Nephron (organoid): ENCODE results near the gene ELL2.
A peak's percentile ranks its signal among the peaks of the same experiment; 100 is the strongest.
"Not testable (repeated sequence)": the region's sequence is repeated elsewhere in the genome, so short reads cannot be mapped to it uniquely, and the experiment has no call there.

ENCODE experiments used
- H3K27ac Mint-ChIP-seq, 3 experiments: 2 replicates each; pipeline ENCODE4 v1.8.0; 2020; ENCODE audit warnings: mixed read lengths in 3 of 3, mild to moderate bottlenecking in 2 of 3, moderate library complexity in 1 of 3
- H3K27me3 Mint-ChIP-seq: 2 replicates; pipeline ENCODE4 v1.8.0; 2021; ENCODE audit warnings: low read depth, mild to moderate bottlenecking, moderate library complexity, mixed read lengths
- H3K36me3 Mint-ChIP-seq: 2 replicates; pipeline ENCODE4 v1.8.0; 2020; ENCODE audit warnings: low read depth, mixed read lengths
- H3K4me1 Mint-ChIP-seq: 2 replicates; pipeline ENCODE4 v1.8.0; 2020; ENCODE audit warnings: mixed read lengths
- H3K4me3 Mint-ChIP-seq, 3 experiments: 2 replicates each; pipeline ENCODE4 v1.8.0; 2020; ENCODE audit warnings: mild to moderate bottlenecking in 3 of 3, mixed read lengths in 3 of 3, moderate library complexity in 2 of 3
- H3K9me3 Mint-ChIP-seq: 2 replicates; pipeline ENCODE4 v1.8.0; 2020; ENCODE audit warnings: mixed read lengths
- TF ChIP-seq, protein P1 (sequence below), 3 experiments: fragments of 200-600 bp; sonication (generic); IDR thresholded peaks; one replicate each; pipeline ENCODE4 v1.5.0; 2021; ENCODE audit warnings: antibody characterized with exemption in 3 of 3; ENCODE audit not compliant: unreplicated experiment in 3 of 3

The ELL2 gene

GRCh38 chr5:95840956-95841705, 120.5 kb downstream of the ELL2 start:
- peaks cover 7% of the 10 kb centered on the region for H3K27me3 Mint-ChIP-seq
- peaks cover 5% of the 10 kb centered on the region for H3K4me1 Mint-ChIP-seq
- TF ChIP-seq, protein P1, sequence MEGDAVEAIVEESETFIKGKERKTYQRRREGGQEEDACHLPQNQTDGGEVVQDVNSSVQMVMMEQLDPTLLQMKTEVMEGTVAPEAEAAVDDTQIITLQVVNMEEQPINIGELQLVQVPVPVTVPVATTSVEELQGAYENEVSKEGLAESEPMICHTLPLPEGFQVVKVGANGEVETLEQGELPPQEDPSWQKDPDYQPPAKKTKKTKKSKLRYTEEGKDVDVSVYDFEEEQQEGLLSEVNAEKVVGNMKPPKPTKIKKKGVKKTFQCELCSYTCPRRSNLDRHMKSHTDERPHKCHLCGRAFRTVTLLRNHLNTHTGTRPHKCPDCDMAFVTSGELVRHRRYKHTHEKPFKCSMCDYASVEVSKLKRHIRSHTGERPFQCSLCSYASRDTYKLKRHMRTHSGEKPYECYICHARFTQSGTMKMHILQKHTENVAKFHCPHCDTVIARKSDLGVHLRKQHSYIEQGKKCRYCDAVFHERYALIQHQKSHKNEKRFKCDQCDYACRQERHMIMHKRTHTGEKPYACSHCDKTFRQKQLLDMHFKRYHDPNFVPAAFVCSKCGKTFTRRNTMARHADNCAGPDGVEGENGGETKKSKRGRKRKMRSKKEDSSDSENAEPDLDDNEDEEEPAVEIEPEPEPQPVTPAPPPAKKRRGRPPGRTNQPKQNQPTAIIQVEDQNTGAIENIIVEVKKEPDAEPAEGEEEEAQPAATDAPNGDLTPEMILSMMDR (IDR thresholded peaks at IDR 0.05; ENCODE audit: unreplicated experiment in 3 of 3): no peak
- H3K4me3 Mint-ChIP-seq: no peak overlapping the region
- H3K9me3 Mint-ChIP-seq: no peaks in the 10 kb centered on the region
- H3K36me3 Mint-ChIP-seq: no peaks in the 10 kb centered on the region
- no peak overlapping the region for H3K27ac Mint-ChIP-seq

DNA sequence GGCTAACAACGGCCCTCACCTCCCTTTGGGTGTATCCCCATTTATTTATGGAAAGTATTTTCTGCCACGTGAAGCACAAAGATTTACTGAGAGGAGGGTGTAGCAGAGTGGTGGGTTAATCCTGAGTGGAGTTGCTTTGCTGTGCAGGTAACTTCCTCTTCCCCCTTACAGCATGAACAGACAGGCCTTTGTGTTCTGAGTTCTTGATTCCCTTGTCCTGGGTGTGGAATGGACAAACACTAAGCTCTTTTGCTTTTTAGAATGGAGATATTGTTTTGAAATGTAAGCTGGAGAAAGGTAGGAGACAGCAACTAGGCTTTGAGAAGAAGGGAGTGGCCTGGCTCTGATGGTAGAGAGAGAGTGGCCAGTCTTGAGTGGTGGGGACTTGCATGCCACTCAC, 122.0 kb downstream of the ELL2 start:
- no peak overlapping the region for H3K4me3 Mint-ChIP-seq
- H3K27ac Mint-ChIP-seq: no peak overlapping the region
- H3K4me1 Mint-ChIP-seq: peaks cover 15% of the 10 kb centered on the region
- H3K9me3 Mint-ChIP-seq: no peaks in the 10 kb centered on the region
- TF ChIP-seq, protein P1 (IDR thresholded peaks at IDR 0.05; ENCODE audit: unreplicated experiment in 3 of 3): no peak
- H3K36me3 Mint-ChIP-seq: no peaks in the 10 kb centered on the region
- H3K27me3 Mint-ChIP-seq: peaks cover 7% of the 10 kb centered on the region

DNA sequence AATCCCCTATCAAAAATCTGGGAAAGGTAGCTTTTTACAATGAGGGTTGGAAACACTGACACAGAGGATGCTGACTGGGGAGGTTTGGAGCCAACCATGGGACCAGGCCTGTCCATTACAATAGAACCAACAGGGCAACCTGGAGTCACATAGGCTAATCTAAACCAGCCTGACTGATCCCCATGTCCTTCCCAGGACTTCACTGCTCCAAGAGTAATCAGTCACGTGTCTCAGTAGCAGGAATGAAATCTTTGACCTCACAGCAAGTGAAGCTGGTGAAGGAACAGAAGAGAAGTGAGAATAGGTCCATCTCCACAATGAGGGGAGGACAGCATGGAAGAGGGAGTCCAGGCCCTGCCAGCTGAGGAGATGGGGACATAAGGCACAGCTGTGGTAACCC, 123.1 kb downstream of the ELL2 start:
- TF ChIP-seq, protein P1 (IDR thresholded peaks at IDR 0.05; ENCODE audit: unreplicated experiment in 3 of 3): no peak
- no peak overlapping the region for H3K4me3 Mint-ChIP-seq
- H3K36me3 Mint-ChIP-seq: no peaks in the 10 kb centered on the region
- H3K27me3 Mint-ChIP-seq: peaks cover 7% of the 10 kb centered on the region
- H3K27ac Mint-ChIP-seq: no peak overlapping the region
- no peaks in the 10 kb centered on the region for H3K9me3 Mint-ChIP-seq
- H3K4me1 Mint-ChIP-seq: peaks cover 25% of the 10 kb centered on the region

DNA sequence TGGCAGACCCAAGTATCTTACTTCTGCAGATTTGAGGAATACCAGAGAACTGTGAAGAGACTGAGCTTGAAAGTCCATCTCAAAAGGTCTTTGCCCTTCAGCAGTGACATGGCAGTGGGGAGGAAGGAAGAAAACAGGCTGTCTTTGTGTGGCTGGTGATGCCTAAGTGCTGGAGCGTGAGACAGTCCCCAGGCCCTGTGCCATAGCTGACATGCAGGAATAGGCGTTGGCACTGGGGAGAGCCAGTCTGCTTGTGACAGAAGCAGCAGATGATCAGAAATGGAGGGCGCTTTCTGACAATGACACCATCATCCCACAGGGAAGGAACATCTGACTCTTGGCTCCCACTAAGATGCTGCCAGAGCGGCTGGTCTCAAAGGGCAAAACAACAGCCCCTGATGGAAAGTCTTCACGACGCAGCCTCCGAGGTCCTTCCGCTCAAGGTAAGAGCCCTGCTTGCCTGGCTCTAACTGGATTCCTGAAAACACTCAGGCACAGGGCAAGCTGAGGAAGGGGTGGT, 123.6 kb downstream of the ELL2 start:
- TF ChIP-seq, protein P1 (IDR thresholded peaks at IDR 0.05; ENCODE audit: unreplicated experiment in 3 of 3): no peak
- Mint-ChIP-seq H3K9me3 (no peaks in the 10 kb centered on the region), H3K4me3 (no peak overlapping the region), H3K36me3 (no peaks in the 10 kb centered on the region), H3K4me1 (peaks cover 25% of the 10 kb centered on the region), H3K27me3 (peaks cover 4% of the 10 kb centered on the region), H3K27ac (no peak overlapping the region)

- Mint-ChIP-seq H3K27ac (no peak overlapping the region), H3K27me3 (peaks cover 4% of the 10 kb centered on the region), H3K4me1 (peaks cover 25% of the 10 kb centered on the region), H3K9me3 (no peaks in the 10 kb centered on the region), H3K4me3 (no peak overlapping the region), H3K36me3 (no peaks in the 10 kb centered on the region)
- TF ChIP-seq, protein P1 (IDR thresholded peaks at IDR 0.05; ENCODE audit: unreplicated experiment in 3 of 3): no peak
These were observed 124.2 kb downstream of the ELL2 start for GRCh38 chr5:95837492-95837891.

- H3K36me3 Mint-ChIP-seq, H3K27ac Mint-ChIP-seq, H3K27me3 Mint-ChIP-seq, H3K9me3 Mint-ChIP-seq: not testable (repeated sequence)
- H3K4me1 Mint-ChIP-seq: peaks cover 25% of the 10 kb centered on the region
- H3K4me3 Mint-ChIP-seq: peak overlapping the region in 2 of 3 experiments; percentile 54 to 66
These were observed 124.7 kb downstream of the ELL2 start for GRCh38 chr5:95836971-95837370.
